ENCODE measurements around the gene TLDC2.

DNA sequence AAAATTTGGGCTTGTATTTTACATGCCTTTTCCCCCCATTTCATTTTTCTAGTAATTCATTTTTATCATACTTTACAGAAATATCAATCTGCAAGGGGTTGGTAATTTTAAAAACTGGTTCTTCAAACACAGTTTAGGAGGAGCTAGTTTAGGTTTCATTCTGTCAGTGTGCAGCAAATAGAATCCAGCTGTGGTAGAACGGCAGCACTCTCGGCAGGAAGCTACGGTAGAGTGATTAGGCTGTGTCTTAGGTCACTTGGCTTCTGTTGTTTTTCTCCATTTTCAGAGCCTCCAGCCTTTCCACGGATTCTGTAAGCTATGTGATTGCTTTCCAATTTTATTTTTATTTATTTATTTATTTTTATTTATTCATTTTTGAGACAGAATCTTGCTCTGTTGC is 32.7 kb downstream of the TLDC2 start:
- TF ChIP-seq GATA2 (IDR thresholded peaks at IDR 0.05; ENCODE audit: low read depth, low read length) (no peak), GATA3 (IDR thresholded peaks at IDR 0.05; ENCODE audit: low read depth, low read length) (no peak)
